K562 (cell line): Measurements from ENCODE around the gene MYH6.

Source experiments
- CTCF ChIP-seq, 3 experiments: IDR thresholded peaks in 2 of 3; conservative IDR thresholded peaks in 1 of 3; 2 replicates each; pipeline ENCODE4 v1.5.1; 2011 to 2012; ENCODE audit warnings: low read length in 3 of 3, mild to moderate bottlenecking in 3 of 3, control low read depth in 2 of 3, improper control_type of control experiment in 1 of 3, inconsistent platforms in 1 of 3, low read depth in 1 of 3, mixed read lengths in 1 of 3, moderate library complexity in 1 of 3; ENCODE audit not compliant: insufficient read depth in 2 of 3
- HLTF ChIP-seq: fragments of 450-650 bp; IDR thresholded peaks from 2 replicates; pipeline ENCODE4 v1.6.1; 2016
- PATZ1 ChIP-seq: fragments of 250-450 bp; sonication (Bioruptor Pico); IDR thresholded peaks from 2 replicates; pipeline ENCODE4 v1.5.0; 2020; ENCODE audit warnings: mild to moderate bottlenecking, borderline replicate concordance
- PHF20 ChIP-seq: fragments of 450-650 bp; IDR thresholded peaks from 2 replicates; pipeline ENCODE4 v1.6.1; 2018; ENCODE audit not compliant: partially characterized antibody
- POLR2A ChIP-seq: fragments of 450-650 bp; conservative IDR thresholded peaks from 2 replicates; pipeline ENCODE4 v1.6.1; 2016

- TF ChIP-seq CTCF (IDR thresholded peaks at IDR 0.05 in 2 of 3, conservative IDR thresholded peaks at IDR 0.05 in 1 of 3; ENCODE audit: insufficient read depth in 2 of 3, low read depth in 1 of 3, low read length in 3 of 3) (peak; percentile 51 to 77 (median 52)), POLR2A (no peak), PHF20 (no peak), HLTF (no peak), PATZ1 (CRISPR knock-in tag) (no peak)
Measured at GRCh38 chr14:23360496-23360895, 47.6 kb downstream of the MYH6 start.
